D341Med (cell line): ENCODE data around the gene RGS4.

ENCODE experiments used
- DNase-seq: peaks from one replicate; pipeline ENCODE4 v3.0.0; 2012; ENCODE audit warnings: low spot score

RGS4 gene

DNA sequence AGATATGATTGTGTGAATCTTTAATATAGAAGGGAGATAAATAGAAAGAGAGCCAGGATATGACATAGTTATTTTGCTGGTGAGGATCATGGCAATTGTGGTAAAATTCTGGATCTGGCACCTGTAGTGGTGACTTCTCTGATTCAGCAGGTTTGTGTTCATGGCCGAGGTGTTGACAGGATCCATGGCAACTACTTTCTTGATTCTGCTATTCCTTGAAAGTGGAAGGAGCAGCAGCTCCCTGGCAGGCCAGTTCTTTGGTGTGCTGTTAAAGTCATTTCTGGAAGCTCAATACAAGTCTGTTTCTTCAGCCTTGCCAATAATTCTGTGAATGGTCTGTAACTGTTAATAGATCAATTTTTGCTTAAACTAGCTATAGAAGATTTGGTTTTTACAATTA, 33.4 kb downstream of the RGS4 start:
- DNase-seq, result no peak

DNA sequence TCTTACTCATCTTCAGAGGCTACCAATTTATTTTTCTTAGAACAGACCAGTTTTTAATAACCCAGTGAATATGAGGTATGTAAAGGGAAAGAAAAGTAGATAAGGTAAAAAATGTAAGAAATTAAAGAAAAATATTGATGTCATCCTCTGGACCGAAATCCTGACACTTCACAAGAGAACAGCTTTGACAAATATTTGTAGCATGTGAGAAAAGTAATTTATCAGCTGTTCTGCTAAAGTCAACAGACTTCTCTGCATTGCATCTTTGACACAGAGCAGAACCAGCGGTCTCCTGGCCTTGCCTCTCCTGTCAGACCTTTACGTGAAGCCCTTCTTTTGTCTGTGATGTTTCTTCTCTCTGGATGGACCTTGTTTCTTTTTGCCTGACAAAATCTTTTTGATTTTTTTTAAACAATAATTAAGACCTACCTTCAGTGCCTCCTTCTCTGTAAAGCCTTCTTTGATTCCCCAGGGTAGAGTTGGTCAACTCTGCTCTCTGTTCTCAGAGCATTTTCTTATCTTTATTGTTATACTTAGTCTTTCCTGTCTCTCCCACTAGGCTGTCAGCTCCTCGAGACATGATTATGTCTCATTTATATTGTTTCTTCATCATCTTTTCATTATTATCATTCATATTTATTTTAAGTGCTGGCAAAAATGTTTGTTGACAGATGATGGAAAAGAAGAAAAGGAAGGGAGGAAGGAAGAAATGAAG, 35.4 kb downstream of the RGS4 start:
- no peak for DNase-seq

- DNase-seq, result peak; percentile 33
These were observed 37.3 kb downstream of the RGS4 start for GRCh38 chr1:163106364-163106987.

- no peak for DNase-seq
These were observed 38.5 kb downstream of the RGS4 start for GRCh38 chr1:163107655-163108054.

GRCh38 chr1:163115887-163116286, 46.7 kb downstream of the RGS4 start:
- DNase-seq, result no peak

DNA sequence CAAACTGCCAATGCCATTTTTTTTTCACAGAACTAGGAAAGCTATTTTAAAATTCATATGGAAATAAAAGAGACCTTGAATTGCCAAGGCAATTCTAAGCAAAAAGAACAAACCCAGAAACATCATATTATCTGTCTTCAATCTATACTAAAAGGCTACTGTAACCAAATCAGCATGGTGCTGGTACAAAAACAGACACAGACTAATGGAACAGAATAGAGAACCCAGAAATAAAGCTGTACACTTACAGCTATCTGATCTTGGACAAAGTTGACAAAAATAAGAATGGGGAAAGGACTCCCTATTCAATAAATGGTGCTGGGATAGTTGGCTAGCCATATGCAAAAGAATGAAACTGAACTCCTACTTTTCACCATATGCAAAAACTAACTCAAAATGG, 50.5 kb downstream of the RGS4 start:
- no peak for DNase-seq

DNA sequence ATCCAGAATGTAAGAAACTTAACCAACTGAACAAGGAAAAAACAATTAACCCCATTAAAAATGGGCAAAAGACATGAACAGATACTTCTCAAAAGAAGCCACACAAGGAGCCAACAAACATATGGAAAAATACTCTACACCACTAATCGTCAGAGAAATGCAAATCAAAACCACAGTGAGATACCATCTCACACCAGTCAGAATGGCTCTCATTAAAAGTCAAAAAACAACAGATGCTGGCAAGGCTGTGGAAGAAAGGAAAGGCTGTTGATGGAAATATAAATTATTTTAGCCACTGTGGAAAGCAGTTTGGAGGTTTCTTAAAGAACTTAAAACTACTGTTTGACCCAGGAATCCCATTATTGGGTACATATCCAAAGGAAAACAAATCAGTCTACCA, 51.2 kb downstream of the RGS4 start:
- DNase-seq, result no peak

GRCh38 chr1:163124812-163125211, 55.7 kb downstream of the RGS4 start:
- DNase-seq, result no peak
